ENCODE data around the gene DNAH9.

- TF ChIP-seq CTCF (IDR thresholded peaks at IDR 0.05), result no peak
- TF ChIP-seq POLR2A (IDR thresholded peaks at IDR 0.05), result no peak
- no peak for TF ChIP-seq EP300 (IDR thresholded peaks at IDR 0.05)
Measured at GRCh38 chr17:11637796-11638195, 39.5 kb downstream of the DNAH9 start.
